Peyer's patch (tissue), 4 donors: ENCODE measurements around the gene PIAS1. TPM values are rescaled to one million over a fixed set of nuclear protein-coding genes. Genes with fewer than 3 reads are reported as not detected.

Experiments
- DNase-seq, 3 donors: peaks; one replicate each; pipeline ENCODE4 v3.0.0-alpha.2; 2017 to 2019
- H3K27ac ChIP-seq, 4 donors: fragments of 200-600 bp; sonication (generic); one replicate each; pipeline ENCODE4 v1.5.1; 2016 to 2019
- H3K27me3 ChIP-seq, 2 donors: fragments of 200-600 bp; sonication (generic); one replicate each; pipeline ENCODE4 v1.5.1; 2019
- H3K36me3 ChIP-seq, 3 donors: fragments of 200-600 bp; sonication (generic); one replicate each; pipeline ENCODE4 v1.5.1; 2016 to 2019
- H3K4me1 ChIP-seq, 4 donors: fragments of 200-600 bp; sonication (generic); one replicate each; pipeline ENCODE4 v1.5.1; 2016 to 2019
- H3K4me3 ChIP-seq, 4 donors: fragments of 200-600 bp; sonication (generic); 1 replicate in 3 of 4; 2 replicates in 1 of 4; pipeline ENCODE4 v1.5.1; 2016 to 2019; ENCODE audit warnings: mild to moderate bottlenecking in 1 of 4
- H3K9me3 ChIP-seq, 4 donors: fragments of 200-600 bp; sonication (generic); one replicate each; pipeline ENCODE4 v1.5.1; 2016 to 2019; ENCODE audit warnings: mild to moderate bottlenecking in 1 of 4
- POLR2A ChIP-seq, 2 donors: fragments of 450-650 bp; IDR thresholded peaks; one replicate each; pipeline ENCODE4 v1.5.1; 2017; ENCODE audit warnings: antibody characterized with exemption in 2 of 2, mild to moderate bottlenecking in 2 of 2, moderate library complexity in 2 of 2
- total RNA-seq, 4 donors: library from RNA; depleted of rRNA; stranded (reverse); fragments of >200 nt; gene quantifications; one replicate each; pipeline ENCODE4 v1.1.0, GENCODE V29; 2016
- TF ChIP-seq, protein P1 (sequence below), 6 experiments: fragments of 450-650 bp in 4 of 6; fragments of 200-600 bp in 2 of 6; sonication (generic) in 1 of 6; IDR thresholded peaks; one replicate each; pipeline ENCODE4 v1.5.1; 2017 to 2019; ENCODE audit warnings: antibody characterized with exemption in 6 of 6, mild to moderate bottlenecking in 3 of 6, moderate library complexity in 1 of 6

Gene PIAS1
- total RNA-seq, 4 donors from 2014 or later, result 71.1 to 95.7 (median 81.0) TPM

DNA sequence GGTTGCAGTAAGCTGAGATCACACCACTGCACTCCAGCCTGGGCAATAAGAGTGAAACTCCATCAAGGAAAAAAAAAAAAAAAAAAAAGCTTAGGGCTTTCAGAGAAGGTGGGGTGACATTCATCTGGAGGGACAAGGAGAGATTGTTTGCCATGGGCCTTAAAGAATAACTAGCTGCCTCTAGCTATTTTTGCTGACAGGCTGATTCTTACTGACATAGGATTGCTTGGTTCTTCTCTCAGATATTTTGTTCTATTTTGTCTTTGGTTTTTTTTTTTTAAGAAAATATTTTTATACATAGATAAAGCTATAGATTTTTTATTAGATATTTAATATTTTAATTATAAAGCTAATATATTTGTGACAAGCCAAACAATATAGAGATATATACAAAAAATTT lies 24.2 kb upstream of the PIAS1 start:
- H3K27ac ChIP-seq, result no peak overlapping the region
- H3K27me3 ChIP-seq, result no peaks in the 10 kb centered on the region
- no peak overlapping the region for H3K4me3 ChIP-seq
- TF ChIP-seq, protein P1, sequence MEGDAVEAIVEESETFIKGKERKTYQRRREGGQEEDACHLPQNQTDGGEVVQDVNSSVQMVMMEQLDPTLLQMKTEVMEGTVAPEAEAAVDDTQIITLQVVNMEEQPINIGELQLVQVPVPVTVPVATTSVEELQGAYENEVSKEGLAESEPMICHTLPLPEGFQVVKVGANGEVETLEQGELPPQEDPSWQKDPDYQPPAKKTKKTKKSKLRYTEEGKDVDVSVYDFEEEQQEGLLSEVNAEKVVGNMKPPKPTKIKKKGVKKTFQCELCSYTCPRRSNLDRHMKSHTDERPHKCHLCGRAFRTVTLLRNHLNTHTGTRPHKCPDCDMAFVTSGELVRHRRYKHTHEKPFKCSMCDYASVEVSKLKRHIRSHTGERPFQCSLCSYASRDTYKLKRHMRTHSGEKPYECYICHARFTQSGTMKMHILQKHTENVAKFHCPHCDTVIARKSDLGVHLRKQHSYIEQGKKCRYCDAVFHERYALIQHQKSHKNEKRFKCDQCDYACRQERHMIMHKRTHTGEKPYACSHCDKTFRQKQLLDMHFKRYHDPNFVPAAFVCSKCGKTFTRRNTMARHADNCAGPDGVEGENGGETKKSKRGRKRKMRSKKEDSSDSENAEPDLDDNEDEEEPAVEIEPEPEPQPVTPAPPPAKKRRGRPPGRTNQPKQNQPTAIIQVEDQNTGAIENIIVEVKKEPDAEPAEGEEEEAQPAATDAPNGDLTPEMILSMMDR (IDR thresholded peaks at IDR 0.05), result no peak
- H3K36me3 ChIP-seq, result no peaks in the 10 kb centered on the region
- no peaks in the 10 kb centered on the region for H3K4me1 ChIP-seq
- no peak for DNase-seq
- H3K9me3 ChIP-seq, result no peaks in the 10 kb centered on the region

DNA sequence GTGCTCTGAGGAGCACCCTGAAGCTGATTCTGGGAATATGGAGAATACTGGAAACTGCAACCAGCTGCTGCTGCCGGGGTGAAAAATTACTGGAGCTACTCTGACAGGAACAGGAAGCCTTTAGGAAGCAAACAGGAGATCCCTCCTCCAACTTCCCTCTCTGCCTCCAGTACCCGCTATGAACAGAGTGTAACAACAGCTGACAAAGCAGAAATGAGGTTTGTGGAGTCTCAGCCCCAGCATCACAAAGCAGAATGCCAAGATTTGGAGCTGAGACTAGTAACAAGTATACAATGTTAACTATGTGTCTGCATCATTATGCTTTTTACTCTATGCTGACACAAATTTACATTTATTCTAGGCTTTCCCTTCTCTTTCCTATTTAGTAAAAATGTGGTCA lies 22.7 kb upstream of the PIAS1 start:
- TF ChIP-seq POLR2A (IDR thresholded peaks at IDR 0.05), result no peak
- TF ChIP-seq, protein P1 (IDR thresholded peaks at IDR 0.05), result no peak
- Histone ChIP-seq H3K4me3 (no peak overlapping the region), H3K27ac (no peak overlapping the region), H3K4me1 (no peaks in the 10 kb centered on the region), H3K27me3 (no peaks in the 10 kb centered on the region), H3K36me3 (no peaks in the 10 kb centered on the region), H3K9me3 (no peaks in the 10 kb centered on the region)
- no peak for DNase-seq

DNA sequence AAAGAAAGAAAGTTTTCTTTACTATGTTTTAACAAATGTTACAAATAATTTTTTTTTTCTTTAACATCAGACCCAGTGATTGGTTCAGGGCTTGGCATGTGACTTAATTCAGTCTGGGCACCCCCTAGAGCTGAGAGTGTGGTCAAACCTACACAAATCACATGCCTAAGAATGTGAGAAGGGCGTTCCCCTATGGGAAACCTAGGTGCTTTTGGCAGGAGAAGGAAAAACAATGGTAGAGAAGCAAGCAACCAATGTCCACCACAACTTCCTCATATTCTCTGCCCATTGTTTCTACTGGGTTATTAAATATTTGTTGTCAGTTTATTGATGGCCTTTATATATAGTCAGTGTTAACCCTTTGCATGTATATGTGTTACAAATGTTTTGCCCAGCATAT lies 21.4 kb upstream of the PIAS1 start:
- Histone ChIP-seq H3K4me3 (no peak overlapping the region), H3K4me1 (no peaks in the 10 kb centered on the region), H3K36me3 (no peaks in the 10 kb centered on the region), H3K27me3 (no peaks in the 10 kb centered on the region), H3K27ac (no peak overlapping the region), H3K9me3 (no peaks in the 10 kb centered on the region)
- no peak for DNase-seq
- TF ChIP-seq, protein P1 (IDR thresholded peaks at IDR 0.05), result no peak
- no peak for TF ChIP-seq POLR2A (IDR thresholded peaks at IDR 0.05)

DNA sequence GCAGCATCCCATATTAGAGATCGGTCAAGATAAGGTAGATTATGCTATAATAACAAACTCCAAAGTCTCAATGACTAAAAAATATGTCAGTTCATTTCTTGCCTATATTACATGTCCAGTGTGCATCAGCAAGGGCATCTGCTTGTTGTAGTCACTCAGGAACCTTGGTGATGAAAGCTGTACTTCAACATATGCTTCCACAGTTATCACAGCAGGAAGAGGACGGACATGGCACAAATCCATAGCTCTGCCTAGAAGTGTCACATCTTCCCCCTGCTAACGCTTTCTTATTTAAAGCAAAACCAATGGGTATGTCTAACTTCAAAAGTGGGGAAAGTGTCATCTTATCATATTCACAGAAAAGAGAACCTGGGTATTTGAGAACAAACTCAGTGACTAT lies 20.0 kb upstream of the PIAS1 start:
- Histone ChIP-seq H3K4me3 (no peak overlapping the region), H3K4me1 (no peaks in the 10 kb centered on the region), H3K27ac (no peak overlapping the region)

DNA sequence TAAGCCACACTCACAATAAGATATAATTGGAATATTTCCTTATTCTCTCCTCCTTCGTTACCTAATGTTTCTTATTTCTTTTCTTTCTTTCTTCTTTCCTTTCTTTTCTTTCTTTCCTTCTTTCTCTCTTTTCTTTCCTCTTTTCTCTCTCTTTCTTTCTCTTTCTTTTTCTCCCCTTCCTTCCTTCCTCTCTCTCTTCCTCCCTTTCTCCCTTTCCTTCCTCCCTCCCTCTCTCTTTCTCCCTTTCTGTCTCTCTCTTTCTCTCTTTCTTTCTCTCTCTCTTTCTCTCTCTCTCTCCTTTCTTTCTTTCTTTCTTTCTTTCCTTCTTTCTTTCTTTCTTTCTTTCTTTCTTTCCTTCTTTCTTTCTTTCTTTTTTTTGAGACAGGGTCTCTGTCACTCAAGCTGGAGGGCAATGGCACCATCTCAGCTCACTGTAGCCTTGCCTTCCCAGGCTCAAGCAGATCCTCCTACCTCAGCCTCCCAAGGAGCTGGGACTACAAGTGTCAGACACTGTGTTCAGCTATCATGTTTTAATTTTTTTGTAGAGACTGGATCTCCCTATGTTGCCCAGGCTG lies 19.3 kb upstream of the PIAS1 start:
- Histone ChIP-seq H3K27me3 (no peaks in the 10 kb centered on the region), H3K9me3 (no peaks in the 10 kb centered on the region), H3K27ac (no peak overlapping the region), H3K4me3 (no peak overlapping the region), H3K36me3 (no peaks in the 10 kb centered on the region), H3K4me1 (no peaks in the 10 kb centered on the region)
- TF ChIP-seq, protein P1 (IDR thresholded peaks at IDR 0.05), result no peak
- TF ChIP-seq POLR2A (IDR thresholded peaks at IDR 0.05), result no peak
- DNase-seq, result no peak

More for the DNA sequence above, 20.0 kb upstream of the PIAS1 start:
- no peaks in the 10 kb centered on the region for H3K9me3 ChIP-seq
- H3K27me3 ChIP-seq, result no peaks in the 10 kb centered on the region
- no peaks in the 10 kb centered on the region for H3K36me3 ChIP-seq
- no peak for DNase-seq
- TF ChIP-seq, protein P1 (IDR thresholded peaks at IDR 0.05), result no peak
- no peak for TF ChIP-seq POLR2A (IDR thresholded peaks at IDR 0.05)

DNA sequence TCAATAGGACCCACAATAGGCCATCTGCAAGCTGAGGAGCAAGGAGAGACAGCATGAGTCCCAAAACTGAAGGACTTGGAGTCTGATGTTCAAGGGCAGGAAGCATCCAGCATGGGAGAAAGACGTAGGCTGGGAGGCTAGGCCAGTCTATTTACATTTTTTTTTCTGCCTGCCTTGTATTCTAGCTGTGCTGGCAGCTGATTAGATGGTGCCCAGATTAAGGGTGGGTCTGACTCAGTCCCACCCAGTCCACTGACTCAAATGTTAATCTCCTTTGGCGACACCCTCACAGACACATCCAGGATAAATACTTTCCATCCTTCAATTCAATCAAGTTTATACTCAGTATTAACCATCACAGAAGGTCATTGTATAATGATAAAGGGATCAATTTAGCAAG lies 15.9 kb upstream of the PIAS1 start:
- H3K36me3 ChIP-seq, result no peaks in the 10 kb centered on the region
- H3K4me1 ChIP-seq, result peaks cover 0 to 8% (median 0%) of the 10 kb centered on the region in 4 donors
- H3K9me3 ChIP-seq, result no peaks in the 10 kb centered on the region
- no peaks in the 10 kb centered on the region for H3K27me3 ChIP-seq
- TF ChIP-seq, protein P1 (IDR thresholded peaks at IDR 0.05), result no peak
- TF ChIP-seq POLR2A (IDR thresholded peaks at IDR 0.05), result no peak
- H3K4me3 ChIP-seq, result no peak overlapping the region
- no peak overlapping the region for H3K27ac ChIP-seq
- DNase-seq, result no peak
